Coronary artery (tissue), 2 donors: Measurements from ENCODE around the gene SLC38A8.

Experiments
- DNase-seq: peaks from one replicate; pipeline ENCODE4 v3.0.0-alpha.2; 2017; ENCODE audit warnings: low spot score
- H3K27ac ChIP-seq, 2 donors: fragments of 200-600 bp; sonication (generic); one replicate each; pipeline ENCODE4 v1.5.1; 2016 to 2019
- H3K4me3 ChIP-seq: fragments of 200-600 bp; sonication (generic); 2 replicates; pipeline ENCODE4 v1.5.1; 2016; ENCODE audit warnings: mild to moderate bottlenecking, moderate library complexity
- TF ChIP-seq, protein P1 (sequence below): fragments of 200-600 bp; sonication (generic); IDR thresholded peaks from one replicate; pipeline ENCODE4 v1.5.1; 2019; ENCODE audit warnings: antibody characterized with exemption

Gene SLC38A8

DNA sequence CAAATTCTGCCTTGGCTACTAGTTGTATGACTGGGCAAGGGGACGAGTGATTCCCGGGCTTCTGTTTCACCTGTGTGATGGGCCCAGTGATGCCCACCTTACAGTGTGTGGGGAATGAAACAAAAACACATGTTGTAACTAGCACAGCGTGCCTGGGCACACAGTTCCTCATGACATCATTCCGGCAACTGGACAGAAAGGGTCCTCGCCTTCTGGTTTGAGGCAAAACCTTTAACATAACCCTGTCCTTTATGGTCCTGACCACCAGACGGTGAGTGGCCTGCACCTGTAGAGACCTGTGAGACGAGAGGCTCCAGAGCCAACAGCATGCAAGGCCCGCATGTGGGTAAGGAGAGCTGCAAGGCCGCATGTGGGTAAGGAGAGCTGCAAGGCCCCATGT, 7.7 kb upstream of the SLC38A8 start:
- no peak for DNase-seq
- no peak overlapping the region for H3K27ac ChIP-seq
- no peak overlapping the region for H3K4me3 ChIP-seq
- TF ChIP-seq, protein P1, sequence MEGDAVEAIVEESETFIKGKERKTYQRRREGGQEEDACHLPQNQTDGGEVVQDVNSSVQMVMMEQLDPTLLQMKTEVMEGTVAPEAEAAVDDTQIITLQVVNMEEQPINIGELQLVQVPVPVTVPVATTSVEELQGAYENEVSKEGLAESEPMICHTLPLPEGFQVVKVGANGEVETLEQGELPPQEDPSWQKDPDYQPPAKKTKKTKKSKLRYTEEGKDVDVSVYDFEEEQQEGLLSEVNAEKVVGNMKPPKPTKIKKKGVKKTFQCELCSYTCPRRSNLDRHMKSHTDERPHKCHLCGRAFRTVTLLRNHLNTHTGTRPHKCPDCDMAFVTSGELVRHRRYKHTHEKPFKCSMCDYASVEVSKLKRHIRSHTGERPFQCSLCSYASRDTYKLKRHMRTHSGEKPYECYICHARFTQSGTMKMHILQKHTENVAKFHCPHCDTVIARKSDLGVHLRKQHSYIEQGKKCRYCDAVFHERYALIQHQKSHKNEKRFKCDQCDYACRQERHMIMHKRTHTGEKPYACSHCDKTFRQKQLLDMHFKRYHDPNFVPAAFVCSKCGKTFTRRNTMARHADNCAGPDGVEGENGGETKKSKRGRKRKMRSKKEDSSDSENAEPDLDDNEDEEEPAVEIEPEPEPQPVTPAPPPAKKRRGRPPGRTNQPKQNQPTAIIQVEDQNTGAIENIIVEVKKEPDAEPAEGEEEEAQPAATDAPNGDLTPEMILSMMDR = no peak

DNA sequence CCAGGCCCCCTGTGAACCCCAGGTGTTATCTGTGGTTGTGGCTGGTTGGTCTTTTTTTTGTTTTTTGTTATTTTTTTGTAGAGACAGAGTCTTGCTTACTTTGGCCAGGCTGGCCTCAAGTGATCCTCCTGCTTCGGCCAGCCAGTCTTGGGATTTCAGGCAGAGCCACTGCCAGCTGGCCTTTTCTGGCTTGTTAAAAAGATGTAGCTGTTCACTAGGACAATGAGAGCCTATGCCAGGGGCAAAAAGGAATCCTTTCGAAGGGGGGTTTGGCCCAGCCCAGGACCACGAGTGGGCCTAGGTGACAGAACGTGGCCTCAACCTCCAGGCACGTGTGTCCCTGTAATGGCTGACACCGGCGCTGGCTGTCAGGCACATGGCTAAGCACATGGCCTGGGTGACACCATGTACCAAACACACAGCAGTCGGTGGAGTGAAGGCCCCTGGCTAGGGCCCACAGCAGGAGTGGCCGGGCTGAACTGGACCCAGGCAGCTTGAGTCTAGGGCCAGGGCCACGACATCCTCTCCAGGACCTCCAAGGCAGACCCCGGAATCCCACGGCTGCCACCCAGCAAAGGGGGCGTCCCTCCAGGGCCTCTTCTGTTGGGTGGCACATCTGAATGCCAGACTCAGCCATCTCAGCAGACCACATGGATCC, 6.9 kb upstream of the SLC38A8 start:
- no peak for DNase-seq
- TF ChIP-seq, protein P1 = no peak
- Histone ChIP-seq H3K4me3 (no peak overlapping the region), H3K27ac (no peak overlapping the region)

DNA sequence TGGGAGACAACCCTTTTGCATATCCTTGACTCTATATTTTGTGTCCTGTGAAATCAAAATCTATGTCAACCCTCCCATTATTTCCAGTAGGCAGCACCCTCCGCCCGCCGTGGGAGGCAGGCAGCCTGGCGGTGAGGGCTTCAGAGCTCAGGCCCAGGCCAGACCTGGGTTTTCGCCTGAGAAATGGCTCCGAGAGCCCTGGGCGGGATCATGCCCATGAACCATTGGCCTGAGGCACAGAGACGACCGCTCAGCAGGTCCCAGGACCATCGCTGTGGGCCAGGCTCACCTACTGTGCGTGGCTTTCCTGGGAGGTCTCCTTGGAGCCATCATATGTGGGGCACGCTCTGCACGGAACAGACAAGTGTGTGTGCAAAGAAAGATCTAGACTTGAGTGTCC, 6.3 kb upstream of the SLC38A8 start:
- TF ChIP-seq, protein P1 = no peak
- DNase-seq = no peak
- Histone ChIP-seq H3K27ac (no peak overlapping the region), H3K4me3 (no peak overlapping the region)

GRCh38 chr16:84048270-84048669, 5.7 kb upstream of the SLC38A8 start:
- H3K27ac ChIP-seq = no peak overlapping the region
- TF ChIP-seq, protein P1 = no peak
- no peak for DNase-seq
- no peak overlapping the region for H3K4me3 ChIP-seq

GRCh38 chr16:84047626-84048025, 5.0 kb upstream of the SLC38A8 start:
- H3K27ac ChIP-seq = no peak overlapping the region
- TF ChIP-seq, protein P1 = no peak
- no peak overlapping the region for H3K4me3 ChIP-seq
- no peak for DNase-seq

GRCh38 chr16:84047206-84047605, 4.6 kb upstream of the SLC38A8 start:
- TF ChIP-seq, protein P1 = no peak
- H3K4me3 ChIP-seq = no peak overlapping the region
- DNase-seq = no peak
- no peak overlapping the region for H3K27ac ChIP-seq

DNA sequence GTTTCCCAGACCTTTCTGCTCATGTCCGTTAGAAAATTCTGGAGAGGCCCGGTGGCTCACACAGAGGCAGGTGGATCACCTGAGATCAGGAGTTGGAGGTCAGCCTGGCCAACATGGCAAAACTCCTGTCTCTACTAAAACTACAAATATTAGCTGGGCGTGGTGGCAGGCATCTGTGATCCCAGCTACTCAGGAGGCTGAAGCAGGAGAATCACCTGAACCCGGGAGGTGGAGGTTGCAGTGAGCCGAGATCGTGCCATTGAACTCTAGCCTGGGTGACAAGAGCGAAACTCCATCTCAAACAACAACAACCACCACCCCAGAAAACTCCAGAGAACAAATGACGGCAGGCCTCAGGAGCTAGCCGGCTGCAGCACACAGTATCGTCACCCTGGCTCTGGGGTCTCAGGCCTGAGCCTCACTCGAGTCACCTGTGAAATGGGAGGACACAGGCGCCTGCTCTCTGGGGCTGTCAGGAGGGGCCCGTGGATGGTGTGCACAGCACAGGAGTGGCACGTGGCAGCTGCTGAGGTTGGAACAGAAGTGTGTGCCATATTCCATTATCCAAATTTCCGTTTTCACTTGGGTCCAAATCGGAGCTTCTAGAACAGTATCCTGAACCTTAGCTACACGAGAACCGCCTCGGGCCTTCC, 3.3 kb upstream of the SLC38A8 start:
- TF ChIP-seq, protein P1 = no peak
- Histone ChIP-seq H3K27ac (no peak overlapping the region), H3K4me3 (no peak overlapping the region)
- DNase-seq = no peak
